H1 (cell line): Measurements from ENCODE around the gene ADAM19. TPM values are rescaled to one million over a fixed set of nuclear protein-coding genes. Genes with fewer than 3 reads are reported as not detected.

Experiments used
- CTCF ChIA-PET: fragments of 300-600 bp; sonication (Branson Sonifier 250); formaldehyde crosslinking; loops from one replicate; lab custom pipeline; 2021; ENCODE audit not compliant: partially characterized antibody; lab: Charles Lee
- POLR2A ChIA-PET: fragments of 300-600 bp; sonication (Branson Sonifier 250); formaldehyde crosslinking; loops from one replicate; lab custom pipeline; 2021; ENCODE audit warnings: inconsistent platforms; ENCODE audit not compliant: partially characterized antibody; lab: Charles Lee
- DNase-seq, 2 experiments: peaks; one replicate each; pipeline versions ENCODE4 v3.0.0 to v3.0.0-alpha.2; 2010 to 2022; ENCODE audit warnings: low spot score in 2 of 2, low read depth in 1 of 2, mixed read lengths in 1 of 2
- FAIRE-seq: peaks from 2 replicates; lab custom pipeline; 2011; peaks lifted over from hg19 to GRCh38; lab: Jason Lieb, UNC
- H2AFZ ChIP-seq: 2 replicates; pipeline ENCODE4 v1.8.1; 2012; ENCODE audit warnings: low read length, inconsistent platforms
- H2AK5ac ChIP-seq: 2 replicates; pipeline ENCODE4 v1.6.1; 2013; ENCODE audit warnings: low read depth, low read length
- H2BK120ac ChIP-seq: replicated peaks from 2 replicates; pipeline ENCODE3; 2013; ENCODE audit warnings: low read depth, low read length, inconsistent platforms
- H2BK12ac ChIP-seq: 2 replicates; pipeline ENCODE4 v1.6.1; 2013; ENCODE audit warnings: low read depth, low read length
- H2BK15ac ChIP-seq: 2 replicates; pipeline ENCODE4 v1.6.1; 2013; ENCODE audit warnings: low read length
- H2BK20ac ChIP-seq: 2 replicates; pipeline ENCODE4 v1.6.1; 2013; ENCODE audit warnings: low read length
- H2BK5ac ChIP-seq: 2 replicates; pipeline ENCODE4 v1.6.1; 2013; ENCODE audit warnings: low read depth, low read length
- H3K14ac ChIP-seq: 2 replicates; pipeline ENCODE4 v1.6.1; 2013; ENCODE audit warnings: inconsistent platforms; ENCODE audit not compliant: insufficient read length
- H3K18ac ChIP-seq: 2 replicates; pipeline ENCODE4 v1.6.1; 2013; ENCODE audit warnings: low read length; ENCODE audit errors: extremely low read depth
- H3K23ac ChIP-seq: 2 replicates; pipeline ENCODE4 v1.6.1; 2013; ENCODE audit warnings: inconsistent platforms; ENCODE audit not compliant: insufficient read length
- H3K23me2 ChIP-seq: 2 replicates; pipeline ENCODE4 v1.6.1; 2013; ENCODE audit warnings: low read depth, low read length
- H3K27ac ChIP-seq: 2 replicates; pipeline ENCODE4 v1.6.1; 2011; ENCODE audit warnings: low read depth, low read length, inconsistent platforms
- H3K27me3 ChIP-seq, 4 experiments: replicated peaks in 1 of 4; 1 replicate in 1 of 4; 2 replicates in 3 of 4; pipeline versions ENCODE4 v1.6.1 to v1.8.1; 2011 to 2013; ENCODE audit warnings: low read length in 3 of 4, mild to moderate bottlenecking in 3 of 4, inconsistent platforms in 2 of 4, mixed read lengths in 2 of 4, moderate library complexity in 1 of 4; ENCODE audit not compliant: control insufficient read depth in 3 of 4, insufficient read depth in 3 of 4; ENCODE audit errors: extremely low read depth in 1 of 4
- H3K36me3 ChIP-seq, 4 experiments: 2 replicates each; pipeline versions ENCODE4 v1.6.1 to v1.8.1; 2011 to 2013; ENCODE audit warnings: mild to moderate bottlenecking in 4 of 4, low read length in 3 of 4, moderate library complexity in 2 of 4, control low read depth in 1 of 4, inconsistent platforms in 1 of 4; ENCODE audit not compliant: insufficient read depth in 4 of 4, control insufficient read depth in 2 of 4
- H3K4ac ChIP-seq: replicated peaks from 2 replicates; pipeline ENCODE3; 2013; ENCODE audit warnings: low read length, low read depth, mixed read lengths, inconsistent platforms; ENCODE audit not compliant: insufficient read length
- H3K4me1 ChIP-seq, 4 experiments: replicated peaks in 1 of 4; 1 replicate in 1 of 4; 2 replicates in 3 of 4; pipeline versions ENCODE4 v1.6.1 to v1.8.1; 2011 to 2013; ENCODE audit warnings: low read length in 3 of 4, inconsistent platforms in 2 of 4, mixed read lengths in 1 of 4; ENCODE audit not compliant: insufficient read depth in 4 of 4, control insufficient read depth in 3 of 4
- H3K4me2 ChIP-seq, 2 experiments: 2 replicates each; pipeline versions ENCODE4 v1.6.1 to v1.8.1; 2011 to 2013; ENCODE audit warnings: low read depth in 2 of 2, low read length in 2 of 2, control low read depth in 1 of 2, inconsistent platforms in 1 of 2, mild to moderate bottlenecking in 1 of 2; ENCODE audit not compliant: insufficient read depth in 1 of 2
- H3K4me3 ChIP-seq, 4 experiments: fragments of 200-600, 300-600 bp in 1 of 4; sonication (generic), shearing (Covaris generic), sonication (Bioruptor Twin) in 1 of 4; 2 replicates each; pipeline versions ENCODE4 v1.5.1 to v1.8.1; 2011 to 2016; ENCODE audit warnings: low read length in 4 of 4, low read depth in 3 of 4, control low read depth in 2 of 4, inconsistent platforms in 2 of 4, mild to moderate bottlenecking in 2 of 4, mixed read lengths in 1 of 4, moderate library complexity in 1 of 4; ENCODE audit not compliant: insufficient read depth in 2 of 4; ENCODE audit errors: extremely low read depth in 1 of 4
- H3K56ac ChIP-seq: replicated peaks from 2 replicates; pipeline ENCODE3; 2013; ENCODE audit warnings: low read depth, mild to moderate bottlenecking, mixed read lengths, low read length, inconsistent platforms; ENCODE audit not compliant: insufficient read length
- H3K79me1 ChIP-seq: 2 replicates; pipeline ENCODE4 v1.6.1; 2013; ENCODE audit warnings: low read depth, low read length, control low read depth
- H3K79me2 ChIP-seq, 2 experiments: 2 replicates each; pipeline versions ENCODE4 v1.6.1 to v1.8.1; 2012 to 2013; ENCODE audit warnings: low read length in 2 of 2, mild to moderate bottlenecking in 2 of 2, inconsistent platforms in 1 of 2; ENCODE audit not compliant: insufficient read depth in 2 of 2, control insufficient read depth in 1 of 2
- H3K9ac ChIP-seq, 4 experiments: replicated peaks in 1 of 4; 1 replicate in 1 of 4; 2 replicates in 3 of 4; pipeline versions ENCODE4 v1.6.1 to v1.8.1; 2011 to 2013; ENCODE audit warnings: low read depth in 3 of 4, low read length in 3 of 4, control low read depth in 2 of 4, mild to moderate bottlenecking in 2 of 4, moderate library complexity in 2 of 4, inconsistent platforms in 1 of 4; ENCODE audit errors: extremely low read depth in 1 of 4
- H3K9me3 ChIP-seq, 2 experiments: 2 replicates each; pipeline versions ENCODE4 v1.6.1 to v1.8.1; 2012 to 2013; ENCODE audit warnings: mild to moderate bottlenecking in 2 of 2, moderate library complexity in 2 of 2, control low read depth in 1 of 2, inconsistent platforms in 1 of 2, low read depth in 1 of 2, low read length in 1 of 2, mixed read lengths in 1 of 2; ENCODE audit not compliant: insufficient read depth in 2 of 2
- H4K20me1 ChIP-seq, 2 experiments: replicated peaks in 1 of 2; 2 replicates each; pipeline versions ENCODE3 to v1.8.1; 2011 to 2013; ENCODE audit warnings: inconsistent platforms in 2 of 2, low read length in 2 of 2, mild to moderate bottlenecking in 1 of 2; ENCODE audit not compliant: insufficient read depth in 2 of 2, control insufficient read depth in 1 of 2
- H4K5ac ChIP-seq: 2 replicates; pipeline ENCODE4 v1.6.1; 2013; ENCODE audit warnings: low read length, low read depth, mixed read lengths, inconsistent platforms; ENCODE audit not compliant: insufficient read length
- H4K8ac ChIP-seq: 2 replicates; pipeline ENCODE4 v1.8.0; 2013; ENCODE audit warnings: mild to moderate bottlenecking, moderate library complexity, low read length, inconsistent platforms; ENCODE audit not compliant: insufficient read depth; ENCODE audit errors: extremely low read depth
- H4K91ac ChIP-seq: replicated peaks from 2 replicates; pipeline ENCODE3; 2013; ENCODE audit warnings: low read length, mixed read lengths, inconsistent platforms; ENCODE audit not compliant: insufficient read length
- CHD2 ChIP-seq: IDR thresholded peaks from 2 replicates; pipeline ENCODE4 v1.6.1; 2012; ENCODE audit warnings: low read length, improper control_type of control experiment
- CTBP2 ChIP-seq: IDR thresholded peaks from 2 replicates; pipeline ENCODE4 v1.7.0; 2011; ENCODE audit warnings: borderline replicate concordance, mild to moderate bottlenecking, moderate library complexity, mixed read lengths, low read length; ENCODE audit not compliant: insufficient read depth, insufficient read length
- EGR1 ChIP-seq: IDR thresholded peaks from 2 replicates; pipeline ENCODE4 v1.6.1; 2011; ENCODE audit warnings: low read depth, low read length, borderline replicate concordance
- EP300 ChIP-seq, 2 experiments: IDR thresholded peaks; 1 replicate in 1 of 2; 2 replicates in 1 of 2; pipeline ENCODE4 v1.6.1; 2011 to 2012; ENCODE audit warnings: low read depth in 2 of 2, low read length in 2 of 2, mild to moderate bottlenecking in 2 of 2, borderline replicate concordance in 1 of 2, inconsistent platforms in 1 of 2, moderate library complexity in 1 of 2
- FOSL1 ChIP-seq: IDR thresholded peaks from 2 replicates; pipeline ENCODE4 v1.6.1; 2011; ENCODE audit warnings: mild to moderate bottlenecking, low read depth, low read length, moderate library complexity; ENCODE audit not compliant: insufficient read depth
- GTF2F1 ChIP-seq: IDR thresholded peaks from 2 replicates; pipeline ENCODE4 v1.6.1; 2012; ENCODE audit warnings: low read depth, low read length, improper control_type of control experiment, borderline replicate concordance
- JUND ChIP-seq: IDR thresholded peaks from 2 replicates; pipeline ENCODE4 v1.6.1; 2011; ENCODE audit warnings: mild to moderate bottlenecking, improper control_type of control experiment, low read length
- POLR2A ChIP-seq, 2 experiments: IDR thresholded peaks; 1 replicate in 1 of 2; 2 replicates in 1 of 2; pipeline ENCODE4 v1.6.1; 2011; ENCODE audit warnings: low read depth in 2 of 2, low read length in 2 of 2, mild to moderate bottlenecking in 2 of 2; ENCODE audit errors: control extremely low read depth in 1 of 2
- SAP30 ChIP-seq: fragments of 300-600 bp; sonication (generic); IDR thresholded peaks from 2 replicates; pipeline ENCODE4 v1.7.1; 2012; ENCODE audit warnings: low read length, moderate library complexity, mild to moderate bottlenecking, inconsistent platforms; ENCODE audit not compliant: insufficient read depth, insufficient replicate concordance
- SRF ChIP-seq: IDR thresholded peaks from 2 replicates; pipeline ENCODE4 v1.6.1; 2011; ENCODE audit warnings: mild to moderate bottlenecking, low read depth, low read length, moderate library complexity
- TAF7 ChIP-seq: optimal IDR thresholded peaks from 2 replicates; pipeline ENCODE3; 2011; ENCODE audit warnings: low read depth, mild to moderate bottlenecking, inconsistent platforms, low read length, moderate library complexity, borderline replicate concordance
- TCF12 ChIP-seq: IDR thresholded peaks from 2 replicates; pipeline ENCODE4 v1.6.1; 2011; ENCODE audit warnings: low read depth, mild to moderate bottlenecking, low read length
- WGBS, 2 experiments: shearing (Covaris generic) in 1 of 2; methylation state at CpG; one replicate each; pipeline versions ENCODE4 v1.1.6 to v1.1.7; 2013 to 2015; ENCODE audit warnings: low lambda C conversion rate in 2 of 2, mixed read lengths in 2 of 2, inconsistent platforms in 1 of 2, low coverage in 1 of 2, missing lambda C conversion rate in 1 of 2; ENCODE audit not compliant: insufficient replicate concordance in 2 of 2, insufficient coverage in 1 of 2, insufficient read length in 1 of 2; ENCODE audit errors: extremely low coverage in 1 of 2, missing lambda C conversion rate in 1 of 2; 5-methylcytosine and 5-hydroxymethylcytosine counted together
- polyA plus RNA-seq, 7 experiments: library from polyadenylated mRNA; depleted of rRNA in 3 of 7; stranded (reverse) in 5 of 7; unstranded in 2 of 7; fragments of >200 nt in 5 of 7; fragments of 200-250 nt in 2 of 7; gene quantifications; 1 replicate in 5 of 7; 2 replicates in 1 of 7; 4 replicates in 1 of 7; pipeline versions ENCODE4 v1.2.1 to v1.2.3, GENCODE V29; 2011 to 2013; ENCODE audit warnings: missing spikeins in 2 of 7, mixed read lengths in 2 of 7
- total RNA-seq: library from RNA; stranded (reverse); fragmentation: NEBNext Ultra II Directional; extraction: Animal tissue kit (Norgen Biotek cat#: 25700); gene quantifications from 2 replicates; pipeline ENCODE4 v1.2.1, GENCODE V29; 2021

The ADAM19 gene
- total and polyA plus RNA-seq, 2 of the 8 experiments (the other 6 are each of a cell fraction or from before 2014, with no cell fraction given), result 6.5 to 22.7 TPM

GRCh38 chr5:157539503-157540022, 36.0 kb downstream of the ADAM19 start:
- no peak overlapping the region for H3K4me3 ChIP-seq
- H3K4me2 ChIP-seq, result no peak overlapping the region
- TF ChIP-seq EP300 (IDR thresholded peaks at IDR 0.05; ENCODE audit: borderline replicate concordance in 1 of 2, low read depth in 2 of 2, low read length in 2 of 2) (no peak), CTBP2 (no peak), EGR1 (no peak), CHD2 (no peak), GTF2F1 (no peak), SAP30 (no peak), SRF (no peak), POLR2A (IDR thresholded peaks at IDR 0.05; ENCODE audit: control extremely low read depth in 1 of 2, low read depth in 2 of 2, low read length in 2 of 2) (no peak), TCF12 (no peak), TAF7 (no peak), JUND (no peak), FOSL1 (no peak)
- no peak overlapping the region for H4K8ac ChIP-seq
- no peak overlapping the region for H2BK120ac ChIP-seq
- no peak for FAIRE-seq
- no peak overlapping the region for H3K9ac ChIP-seq
- no peaks in the 10 kb centered on the region; the same call in none of the 2 replicates for H3K79me1 ChIP-seq
- no peaks in the 10 kb centered on the region for H3K36me3 ChIP-seq
- H3K56ac ChIP-seq, result no peak overlapping the region
- POLR2A ChIA-PET, result no interaction called here
- H3K14ac ChIP-seq, result no peak overlapping the region
- H2BK5ac ChIP-seq, result no peak overlapping the region
- no peaks in the 10 kb centered on the region for H4K20me1 ChIP-seq
- peaks cover 0 to 7% (median 1%) of the 10 kb centered on the region in 4 experiments; a peak in 4 of 7 replicates for H3K4me1 ChIP-seq
- DNase-seq, result no peak
- H4K5ac ChIP-seq, result no peak overlapping the region
- H3K27me3 ChIP-seq, result no peaks in the 10 kb centered on the region
- no peaks in the 10 kb centered on the region for H3K9me3 ChIP-seq
- H2BK12ac ChIP-seq, result no peak overlapping the region
- no peaks in the 10 kb centered on the region for H3K79me2 ChIP-seq
- H2AK5ac ChIP-seq, result no peak overlapping the region
- H4K91ac ChIP-seq, result no peak overlapping the region
- CTCF ChIA-PET, result interaction anchor here (1.3 to 1.6 kb wide), 2 partner anchors 11 to 54 kb away, joined by 4 to 6 read pairs; no protein-coding TSS in a partner anchor
- H3K4ac ChIP-seq, result no peak overlapping the region
- no peak overlapping the region for H2BK20ac ChIP-seq
- no peak overlapping the region for H2AFZ ChIP-seq
- no peak overlapping the region for H3K23ac ChIP-seq
- no peak overlapping the region for H3K27ac ChIP-seq
- H3K18ac ChIP-seq, result no peak overlapping the region
- 88% methylated on average over 4 of the region's 4 CpGs; no CpG with 5 or more reads in 1 of the 2 experiments for WGBS, 2 experiments
- H2BK15ac ChIP-seq, result no peak overlapping the region
- H3K23me2 ChIP-seq, result no peaks in the 10 kb centered on the region
